HL-60/S4 treated with retinoic acid at 250 ng/mL for 4 days and 3 days (cell line): Measurements from ENCODE around the gene FNDC8.

ENCODE experiments used
- in situ Hi-C: fragments of 300-500 bp; cut with MboI; formaldehyde crosslinking; loops from 2 replicates; pipeline ENCODE4 v1.7.0; 2022; ENCODE audit warnings: low sequenced_read_pairs

The FNDC8 gene

GRCh38 chr17:35138218-35138617 lies 16.8 kb downstream of the FNDC8 start:
- in situ Hi-C loops = no loop called here

- in situ Hi-C loops = no loop called here
Observed at GRCh38 chr17:35141681-35142466, 20.5 kb downstream of the FNDC8 start, which contains the start of gene NLE1. Gene NLE1 (minus strand): TSS chr17:35142303. CDS start chr17:35142275, 28 bp downstream.

- in situ Hi-C loops = no loop called here
Observed at GRCh38 chr17:35142467-35142796, 21.0 kb downstream of the FNDC8 start.

GRCh38 chr17:35144840-35145239 lies 23.4 kb downstream of the FNDC8 start:
- in situ Hi-C loops = no loop called here

GRCh38 chr17:35146214-35146833 lies 24.9 kb downstream of the FNDC8 start:
- in situ Hi-C loops = no loop called here

GRCh38 chr17:35147375-35147905 lies 26.0 kb downstream of the FNDC8 start, which contains the start of gene UNC45B:
Gene UNC45B (plus strand): TSS chr17:35147817. CDS start chr17:35148264, 447 bp downstream.
- in situ Hi-C loops = no loop called here

- in situ Hi-C loops = no loop called here
Observed at GRCh38 chr17:35148144-35148543, 26.7 kb downstream of the FNDC8 start.

GRCh38 chr17:35149941-35150340 lies 28.5 kb downstream of the FNDC8 start:
- in situ Hi-C loops = loop anchor here (25.0 kb wide), 1 partner anchor 387 kb away; the partner anchor contains the start of gene SLFN12L

GRCh38 chr17:35151080-35151479 lies 29.7 kb downstream of the FNDC8 start:
- in situ Hi-C loops = loop anchor here (25.0 kb wide), 1 partner anchor 386 kb away; the partner anchor contains the start of gene SLFN12L

- in situ Hi-C loops = loop anchor here (25.0 kb wide), 1 partner anchor 385 kb away; the partner anchor contains the start of gene SLFN12L
Observed at GRCh38 chr17:35152421-35153140, 31.2 kb downstream of the FNDC8 start.

GRCh38 chr17:35154196-35155165 lies 33.1 kb downstream of the FNDC8 start:
- in situ Hi-C loops = loop anchor here (25.0 kb wide), 1 partner anchor 383 kb away; the partner anchor contains the start of gene SLFN12L

- in situ Hi-C loops = loop anchor here (25.0 kb wide), 1 partner anchor 382 kb away; the partner anchor contains the start of gene SLFN12L
Observed at GRCh38 chr17:35155246-35155645, 33.8 kb downstream of the FNDC8 start.

GRCh38 chr17:35159940-35160339 lies 38.5 kb downstream of the FNDC8 start:
- in situ Hi-C loops = loop anchor here (25.0 kb wide), 1 partner anchor 377 kb away; the partner anchor contains the start of gene SLFN12L

GRCh38 chr17:35160354-35161201 lies 39.2 kb downstream of the FNDC8 start:
- in situ Hi-C loops = loop anchor here (25.0 kb wide), 1 partner anchor 377 kb away; the partner anchor contains the start of gene SLFN12L

GRCh38 chr17:35161281-35161761 lies 39.9 kb downstream of the FNDC8 start:
- in situ Hi-C loops = loop anchor here (25.0 kb wide), 1 partner anchor 376 kb away; the partner anchor contains the start of gene SLFN12L

GRCh38 chr17:35162755-35163154 lies 41.3 kb downstream of the FNDC8 start:
- in situ Hi-C loops = loop anchor here (25.0 kb wide), 1 partner anchor 375 kb away; the partner anchor contains the start of gene SLFN12L

- in situ Hi-C loops = loop anchor here (25.0 kb wide), 1 partner anchor 373 kb away; the partner anchor contains the start of gene SLFN12L
Observed at GRCh38 chr17:35163886-35164285, 42.5 kb downstream of the FNDC8 start.

- in situ Hi-C loops = loop anchor here (25.0 kb wide), 1 partner anchor 373 kb away; the partner anchor contains the start of gene SLFN12L
Observed at GRCh38 chr17:35164716-35165115, 43.3 kb downstream of the FNDC8 start.
